ENCODE results near the gene C11orf91.
"Not testable (repeated sequence)": the region's sequence is repeated elsewhere in the genome, so short reads cannot be mapped to it uniquely, and the experiment has no call there.

GRCh38 chr11:33707831-33708230, 7.2 kb upstream of the C11orf91 start:
- TF ChIP-seq POLR2AphosphoS5, CTCF, POLR2A (IDR thresholded peaks at IDR 0.05): not testable (repeated sequence)
